Vagina (tissue), 2 donors: Measurements from ENCODE around the gene SLC30A3. TPM values are rescaled to one million over a fixed set of nuclear protein-coding genes. Genes with fewer than 3 reads are reported as not detected.

Source experiments
- DNase-seq, 2 donors: peaks; one replicate each; pipeline ENCODE4 v3.0.0-alpha.2; 2017; ENCODE audit errors: extremely low spot score in 2 of 2
- H3K27ac ChIP-seq: fragments of 200-600 bp; sonication (generic); one replicate; pipeline ENCODE4 v1.5.1; 2019
- H3K27me3 ChIP-seq: fragments of 200-600 bp; sonication (generic); one replicate; pipeline ENCODE4 v1.5.1; 2019
- H3K36me3 ChIP-seq, 2 donors: fragments of 200-600 bp; sonication (generic); one replicate each; pipeline ENCODE4 v1.5.1; 2017 to 2019
- H3K4me1 ChIP-seq: fragments of 200-600 bp; sonication (generic); one replicate; pipeline ENCODE4 v1.5.1; 2019
- H3K4me3 ChIP-seq, 2 donors: fragments of 200-600 bp; sonication (generic); 1 replicate in 1 of 2; 2 replicates in 1 of 2; pipeline ENCODE4 v1.5.1; 2016 to 2019
- H3K9me3 ChIP-seq: fragments of 200-600 bp; sonication (generic); one replicate; pipeline ENCODE4 v1.5.1; 2019
- POLR2A ChIP-seq, 2 donors: fragments of 450-650 bp; IDR thresholded peaks; one replicate each; pipeline ENCODE4 v1.6.1; 2017; ENCODE audit warnings: antibody characterized with exemption in 2 of 2, mild to moderate bottlenecking in 2 of 2, moderate library complexity in 2 of 2
- POLR2AphosphoS5 ChIP-seq, 2 donors: sonication (generic); formaldehyde crosslinking; IDR thresholded peaks; one replicate each; pipeline ENCODE4 v1.9.0; 2017; ENCODE audit warnings: antibody characterized with exemption in 2 of 2, mild to moderate bottlenecking in 2 of 2, low read depth in 1 of 2; ENCODE audit not compliant: insufficient read depth in 1 of 2
- intact Hi-C: fragments of 100-400 bp; cut with DNase I; formaldehyde crosslinking; loops from one replicate; pipeline ENCODE4 v1.15.1; 2023
- total RNA-seq: library from RNA; depleted of rRNA; stranded (reverse); fragments of >200 nt; gene quantifications from one replicate; pipeline ENCODE4 v1.2.3, GENCODE V29; 2016
- TF ChIP-seq, protein P1 (sequence below), 3 experiments: fragments of 450-650 bp in 2 of 3; fragments of 200-600 bp in 1 of 3; sonication (generic) in 1 of 3; IDR thresholded peaks; one replicate each; pipeline ENCODE4 v1.5.1; 2017 to 2019; ENCODE audit warnings: antibody characterized with exemption in 3 of 3, mild to moderate bottlenecking in 2 of 3, moderate library complexity in 2 of 3

The SLC30A3 gene
- total RNA-seq, 1 donor from 2014 or later: 1.2 TPM

DNA sequence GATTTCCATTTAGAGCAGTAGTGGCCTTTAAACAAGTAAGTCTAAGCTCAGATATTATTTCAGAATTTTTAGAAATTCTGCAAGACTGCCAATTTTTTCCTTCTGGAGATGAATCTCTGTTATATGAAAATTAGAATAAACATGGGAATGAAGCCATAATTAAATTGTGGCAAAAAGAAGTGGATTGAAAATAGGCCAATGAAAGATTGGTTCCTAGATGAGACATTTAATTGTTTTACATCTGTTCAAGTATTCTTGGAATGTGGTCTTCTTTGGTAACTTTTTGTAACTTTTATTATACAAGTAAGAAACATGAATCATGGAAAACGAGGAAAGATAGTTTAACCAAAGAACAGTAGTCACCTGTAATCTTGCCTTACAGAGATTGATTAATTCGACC lies 35.3 kb downstream of the SLC30A3 start:
- intact Hi-C loops: no loop called here
- no peaks in the 10 kb centered on the region for H3K9me3 ChIP-seq
- H3K27me3 ChIP-seq: no peaks in the 10 kb centered on the region
- DNase-seq: no peak
- peaks cover 0 to 75% of the 10 kb centered on the region in 2 donors for H3K36me3 ChIP-seq
- H3K4me1 ChIP-seq: no peaks in the 10 kb centered on the region
- H3K27ac ChIP-seq: no peak overlapping the region
- H3K4me3 ChIP-seq: no peak overlapping the region
- TF ChIP-seq, protein P1, sequence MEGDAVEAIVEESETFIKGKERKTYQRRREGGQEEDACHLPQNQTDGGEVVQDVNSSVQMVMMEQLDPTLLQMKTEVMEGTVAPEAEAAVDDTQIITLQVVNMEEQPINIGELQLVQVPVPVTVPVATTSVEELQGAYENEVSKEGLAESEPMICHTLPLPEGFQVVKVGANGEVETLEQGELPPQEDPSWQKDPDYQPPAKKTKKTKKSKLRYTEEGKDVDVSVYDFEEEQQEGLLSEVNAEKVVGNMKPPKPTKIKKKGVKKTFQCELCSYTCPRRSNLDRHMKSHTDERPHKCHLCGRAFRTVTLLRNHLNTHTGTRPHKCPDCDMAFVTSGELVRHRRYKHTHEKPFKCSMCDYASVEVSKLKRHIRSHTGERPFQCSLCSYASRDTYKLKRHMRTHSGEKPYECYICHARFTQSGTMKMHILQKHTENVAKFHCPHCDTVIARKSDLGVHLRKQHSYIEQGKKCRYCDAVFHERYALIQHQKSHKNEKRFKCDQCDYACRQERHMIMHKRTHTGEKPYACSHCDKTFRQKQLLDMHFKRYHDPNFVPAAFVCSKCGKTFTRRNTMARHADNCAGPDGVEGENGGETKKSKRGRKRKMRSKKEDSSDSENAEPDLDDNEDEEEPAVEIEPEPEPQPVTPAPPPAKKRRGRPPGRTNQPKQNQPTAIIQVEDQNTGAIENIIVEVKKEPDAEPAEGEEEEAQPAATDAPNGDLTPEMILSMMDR (IDR thresholded peaks at IDR 0.05): no peak
- TF ChIP-seq POLR2A (IDR thresholded peaks at IDR 0.05) (no peak), POLR2AphosphoS5 (IDR thresholded peaks at IDR 0.05; ENCODE audit: insufficient read depth in 1 of 2, low read depth in 1 of 2) (no peak)

DNA sequence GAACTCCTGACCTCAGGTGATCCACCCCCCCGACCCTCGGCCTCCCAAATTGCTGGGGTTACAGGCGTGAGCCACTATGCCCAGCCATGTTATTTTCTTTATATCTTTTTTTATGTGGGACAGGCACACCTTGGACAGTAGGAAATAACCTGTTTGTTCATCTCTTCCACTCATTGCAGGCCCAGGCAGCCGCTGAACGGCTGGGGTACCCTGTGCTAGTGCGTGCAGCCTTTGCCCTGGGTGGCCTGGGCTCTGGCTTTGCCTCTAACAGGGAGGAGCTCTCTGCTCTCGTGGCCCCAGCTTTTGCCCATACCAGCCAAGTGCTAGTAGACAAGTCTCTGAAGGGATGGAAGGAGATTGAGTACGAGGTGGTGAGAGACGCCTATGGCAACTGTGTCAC lies 37.3 kb downstream of the SLC30A3 start:
- Histone ChIP-seq H3K27me3 (no peaks in the 10 kb centered on the region), H3K4me3 (no peak overlapping the region), H3K36me3 (peaks cover 0 to 73% of the 10 kb centered on the region in 2 donors), H3K27ac (no peak overlapping the region), H3K9me3 (no peaks in the 10 kb centered on the region), H3K4me1 (no peaks in the 10 kb centered on the region)
- TF ChIP-seq POLR2AphosphoS5 (IDR thresholded peaks at IDR 0.05; ENCODE audit: insufficient read depth in 1 of 2, low read depth in 1 of 2) (no peak), POLR2A (IDR thresholded peaks at IDR 0.05) (no peak)
- TF ChIP-seq, protein P1 (IDR thresholded peaks at IDR 0.05): no peak
- no peak for DNase-seq
- intact Hi-C loops: no loop called here

DNA sequence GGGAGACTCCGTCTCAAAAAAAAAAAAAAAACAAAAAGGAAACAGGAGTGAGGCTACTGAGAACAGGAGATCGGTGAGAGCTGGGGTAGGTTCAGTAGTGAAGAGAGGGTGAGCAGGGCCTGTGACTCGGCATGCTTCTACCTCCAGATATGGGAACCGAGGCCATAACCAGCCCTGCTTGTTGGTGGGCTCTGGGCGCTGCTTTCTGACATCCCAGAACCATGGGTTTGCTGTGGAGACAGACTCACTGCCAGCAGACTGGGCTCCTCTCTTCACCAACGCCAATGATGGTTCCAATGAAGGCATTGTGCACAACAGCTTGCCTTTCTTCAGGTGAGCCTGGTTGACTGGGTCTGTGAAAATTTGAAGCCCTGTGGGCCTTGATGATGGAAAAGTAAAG lies 39.4 kb downstream of the SLC30A3 start:
- no peak overlapping the region for H3K4me3 ChIP-seq
- peaks cover 0 to 57% of the 10 kb centered on the region in 2 donors for H3K36me3 ChIP-seq
- TF ChIP-seq POLR2AphosphoS5 (IDR thresholded peaks at IDR 0.05; ENCODE audit: insufficient read depth in 1 of 2, low read depth in 1 of 2): no peak
- TF ChIP-seq, protein P1 (IDR thresholded peaks at IDR 0.05): no peak
- TF ChIP-seq POLR2A (IDR thresholded peaks at IDR 0.05): no peak
- intact Hi-C loops: no loop called here
- no peak for DNase-seq
- H3K4me1 ChIP-seq: peaks cover 2% of the 10 kb centered on the region
- no peaks in the 10 kb centered on the region for H3K27me3 ChIP-seq
- H3K27ac ChIP-seq: no peak overlapping the region
- H3K9me3 ChIP-seq: no peaks in the 10 kb centered on the region

DNA sequence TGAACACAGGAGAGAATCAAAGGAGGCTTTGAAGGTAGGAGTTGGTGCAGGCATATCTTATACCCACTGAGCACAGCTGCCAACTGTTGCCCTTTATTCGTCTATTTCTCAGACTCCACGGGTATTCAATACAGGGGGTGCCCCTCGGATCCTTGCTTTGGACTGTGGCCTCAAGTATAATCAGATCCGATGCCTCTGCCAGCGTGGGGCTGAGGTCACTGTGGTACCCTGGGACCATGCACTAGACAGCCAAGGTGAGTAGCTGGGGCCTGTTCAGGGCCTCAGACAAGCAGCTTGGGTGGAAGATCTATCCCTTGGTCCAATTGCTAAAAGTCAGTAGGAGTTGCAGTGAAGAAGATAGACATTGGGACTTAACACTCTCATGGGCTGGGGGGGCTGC lies 40.4 kb downstream of the SLC30A3 start:
- no peak for DNase-seq
- Histone ChIP-seq H3K4me1 (peaks cover 12% of the 10 kb centered on the region), H3K27me3 (no peaks in the 10 kb centered on the region), H3K36me3 (peaks cover 0 to 53% of the 10 kb centered on the region in 2 donors), H3K27ac (no peak overlapping the region), H3K9me3 (no peaks in the 10 kb centered on the region), H3K4me3 (no peak overlapping the region)
- intact Hi-C loops: no loop called here
- TF ChIP-seq, protein P1 (IDR thresholded peaks at IDR 0.05): no peak
- TF ChIP-seq POLR2A (IDR thresholded peaks at IDR 0.05) (no peak), POLR2AphosphoS5 (IDR thresholded peaks at IDR 0.05; ENCODE audit: insufficient read depth in 1 of 2, low read depth in 1 of 2) (no peak)

DNA sequence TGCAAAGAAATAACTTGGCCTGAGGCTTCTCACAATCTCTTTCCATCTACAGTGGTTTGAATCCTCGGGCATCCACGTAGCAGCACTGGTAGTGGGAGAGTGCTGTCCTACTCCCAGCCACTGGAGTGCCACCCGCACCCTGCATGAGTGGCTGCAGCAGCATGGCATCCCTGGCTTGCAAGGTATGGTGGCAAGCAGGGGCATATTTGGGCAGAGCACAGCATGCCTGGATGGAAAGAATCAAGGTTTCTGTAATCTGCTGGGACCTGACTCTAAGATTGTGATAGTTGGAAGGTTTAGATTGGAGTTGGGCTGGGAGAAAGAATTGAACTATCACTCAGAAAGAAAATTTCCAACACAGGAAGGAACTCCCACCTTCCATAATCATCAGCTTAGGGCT lies 41.7 kb downstream of the SLC30A3 start:
- TF ChIP-seq, protein P1 (IDR thresholded peaks at IDR 0.05): no peak
- TF ChIP-seq POLR2A (IDR thresholded peaks at IDR 0.05) (no peak), POLR2AphosphoS5 (IDR thresholded peaks at IDR 0.05; ENCODE audit: insufficient read depth in 1 of 2, low read depth in 1 of 2) (no peak)
- no peak overlapping the region for H3K27ac ChIP-seq
- H3K36me3 ChIP-seq: peaks cover 0 to 40% of the 10 kb centered on the region in 2 donors
- H3K4me1 ChIP-seq: peaks cover 12% of the 10 kb centered on the region
- intact Hi-C loops: no loop called here
- no peaks in the 10 kb centered on the region for H3K9me3 ChIP-seq
- DNase-seq: no peak
- H3K27me3 ChIP-seq: no peaks in the 10 kb centered on the region
- no peak overlapping the region for H3K4me3 ChIP-seq
